GM23338 (cell line): ENCODE results near the gene GALNT16. TPM values are rescaled to one million over a fixed set of nuclear protein-coding genes. Genes with fewer than 3 reads are reported as not detected.

Experiments used
- ATAC-seq: fragments of 200-7000 bp; cut with Tn5 transposase; 3 replicates; pipeline ENCODE4 v1.9.1; 2020
- DNase-seq: peaks from one replicate; pipeline ENCODE4 v3.0.0-alpha.2; 2015; ENCODE audit warnings: low spot score
- H2AFZ ChIP-seq: fragments of 200-600 bp; sonication (generic); 2 replicates; pipeline ENCODE4 v1.8.0; 2016; ENCODE audit warnings: antibody characterized with exemption, mild to moderate bottlenecking, moderate library complexity
- H3F3A ChIP-seq: fragments of 200-600 bp; sonication (generic); replicated peaks from 2 replicates; pipeline ENCODE4 v1.8.0; 2017; ENCODE audit warnings: antibody characterized with exemption, mixed run types, low read depth
- H3K27ac ChIP-seq: fragments of 200-600 bp; sonication (generic); 2 replicates; pipeline ENCODE4 v1.6.1; 2016; ENCODE audit warnings: low read depth
- H3K27me3 ChIP-seq: fragments of 200-600 bp; sonication (generic); 2 replicates; pipeline ENCODE4 v1.8.0; 2016; ENCODE audit warnings: mild to moderate bottlenecking, mixed run types, moderate library complexity; ENCODE audit not compliant: insufficient read depth
- H3K36me3 ChIP-seq: fragments of 200-600 bp; sonication (generic); 2 replicates; pipeline ENCODE4 v1.8.0; 2016; ENCODE audit warnings: mild to moderate bottlenecking; ENCODE audit not compliant: insufficient read depth
- H3K4me1 ChIP-seq: fragments of 200-600 bp; sonication (generic); 2 replicates; pipeline ENCODE4 v1.8.0; 2016; ENCODE audit warnings: mild to moderate bottlenecking, moderate library complexity; ENCODE audit not compliant: insufficient read depth
- H3K4me2 ChIP-seq: fragments of 200-600 bp; sonication (generic); 2 replicates; pipeline ENCODE4 v1.7.1; 2017; ENCODE audit warnings: mixed run types
- H3K4me3 ChIP-seq: fragments of 200-600 bp; sonication (generic); 2 replicates; pipeline ENCODE4 v1.6.1; 2016; ENCODE audit warnings: mixed run types
- H3K79me2 ChIP-seq: fragments of 200-600 bp; sonication (generic); replicated peaks from 2 replicates; pipeline ENCODE4 v1.8.0; 2017; ENCODE audit warnings: mild to moderate bottlenecking; ENCODE audit not compliant: insufficient read depth
- H3K9me2 ChIP-seq: fragments of 200-600 bp; sonication (generic); 2 replicates; pipeline ENCODE4 v1.8.0; 2017; ENCODE audit not compliant: insufficient read depth
- H4K20me1 ChIP-seq: fragments of 200-600 bp; sonication (generic); replicated peaks from 2 replicates; pipeline ENCODE4 v1.8.0; 2017; ENCODE audit warnings: mild to moderate bottlenecking; ENCODE audit not compliant: insufficient read depth
- H3K27ac Mint-ChIP-seq: 2 replicates; pipeline ENCODE4 v1.8.0; 2020; ENCODE audit warnings: inconsistent platforms, mild to moderate bottlenecking, moderate library complexity, mixed read lengths
- H3K27me3 Mint-ChIP-seq: 3 replicates; pipeline ENCODE4 v1.8.0; 2022; ENCODE audit warnings: low read depth, mild to moderate bottlenecking, moderate library complexity, mixed read lengths, inconsistent platforms; ENCODE audit not compliant: insufficient read depth, poor library complexity
- H3K36me3 Mint-ChIP-seq: 3 replicates; pipeline ENCODE4 v1.8.0; 2021; ENCODE audit warnings: low read depth, mild to moderate bottlenecking, inconsistent platforms, moderate library complexity, mixed read lengths
- H3K4me1 Mint-ChIP-seq: 3 replicates; pipeline ENCODE4 v1.8.0; 2020; ENCODE audit warnings: mild to moderate bottlenecking, inconsistent platforms, mixed read lengths
- H3K4me3 Mint-ChIP-seq: 3 replicates; pipeline ENCODE4 v1.8.0; 2021; ENCODE audit warnings: moderate library complexity, mild to moderate bottlenecking, inconsistent platforms, mixed read lengths
- H3K9me3 Mint-ChIP-seq: 3 replicates; pipeline ENCODE4 v1.8.0; 2020; ENCODE audit warnings: moderate library complexity, mild to moderate bottlenecking, inconsistent platforms, mixed read lengths
- CREB1 ChIP-seq: fragments of 250-450 bp; sonication (Bioruptor Pico); IDR thresholded peaks from 2 replicates; pipeline ENCODE4 v1.5.0; 2020; ENCODE audit warnings: low read depth, mild to moderate bottlenecking, moderate library complexity
- CTCF ChIP-seq, 2 experiments: fragments of 200-600 bp in 1 of 2; sonication (generic) in 1 of 2; conservative IDR thresholded peaks; 2 replicates each; pipeline versions ENCODE4 v1.5.1 to v1.6.1; 2016 to 2017; ENCODE audit warnings: antibody characterized with exemption in 2 of 2, low read depth in 2 of 2, mild to moderate bottlenecking in 2 of 2, moderate library complexity in 1 of 2
- ETS1 ChIP-seq: IDR thresholded peaks from 2 replicates; pipeline ENCODE4 v1.6.1; 2016; ENCODE audit warnings: antibody characterized with exemption
- EZH2 ChIP-seq: fragments of 200-600 bp; sonication (generic); IDR thresholded peaks from one replicate; pipeline ENCODE4 v1.8.0; 2017; ENCODE audit warnings: antibody characterized with exemption, mild to moderate bottlenecking, low read depth; ENCODE audit not compliant: unreplicated experiment
- EZH2phosphoT487 ChIP-seq: fragments of 200-600 bp; sonication (generic); IDR thresholded peaks from one replicate; pipeline ENCODE4 v1.8.1; 2018; ENCODE audit warnings: antibody characterized with exemption; ENCODE audit not compliant: unreplicated experiment
- JUNB ChIP-seq: IDR thresholded peaks from one replicate; pipeline ENCODE4 v1.6.1; 2016; ENCODE audit warnings: antibody characterized with exemption; ENCODE audit not compliant: unreplicated experiment
- NANOG ChIP-seq: IDR thresholded peaks from 2 replicates; pipeline ENCODE4 v1.6.1; 2016; ENCODE audit warnings: antibody characterized with exemption, borderline replicate concordance
- POLR2AphosphoS5 ChIP-seq: IDR thresholded peaks from 2 replicates; pipeline ENCODE4 v1.6.1; 2016; ENCODE audit warnings: antibody characterized with exemption, low read depth
- REST ChIP-seq: IDR thresholded peaks from one replicate; pipeline ENCODE4 v1.6.1; 2018; ENCODE audit warnings: antibody characterized with exemption; ENCODE audit not compliant: unreplicated experiment
- STAT1 ChIP-seq: IDR thresholded peaks from one replicate; pipeline ENCODE4 v1.6.1; 2016; ENCODE audit warnings: antibody characterized with exemption; ENCODE audit not compliant: unreplicated experiment
- ZNF114 ChIP-seq: fragments of 250-450 bp; sonication (Bioruptor Pico); IDR thresholded peaks from 2 replicates; pipeline ENCODE4 v1.5.0; 2020; ENCODE audit warnings: mild to moderate bottlenecking, moderate library complexity
- ZNF331 ChIP-seq: fragments of 250-450 bp; sonication (Bioruptor Pico); IDR thresholded peaks from 2 replicates; pipeline ENCODE4 v1.5.0; 2020; ENCODE audit warnings: low read depth, mild to moderate bottlenecking, moderate library complexity
- ZNF462 ChIP-seq: fragments of 250-450 bp; sonication (Bioruptor Pico); IDR thresholded peaks from 2 replicates; pipeline ENCODE4 v1.5.0; 2020; ENCODE audit warnings: mild to moderate bottlenecking, moderate library complexity
- polyA plus RNA-seq: library from polyadenylated mRNA; unstranded; fragments of >200 nt; fragmentation: Nextera tagmentation; extraction: Ambion mirVana; gene quantifications from 2 replicates; pipeline ENCODE4 v1.2.1, GENCODE V29; 2016
- total RNA-seq: library from RNA; depleted of rRNA; stranded (reverse); fragments of >200 nt; shearing (Covaris generic); gene quantifications from 2 replicates; pipeline ENCODE4 v1.2.3, GENCODE V29; 2014

Gene GALNT16
- total and polyA plus RNA-seq, 2 experiments from 2014 or later = 1.5 to 2.9 TPM

- H3F3A ChIP-seq = no peaks in the 10 kb centered on the region
- TF ChIP-seq CREB1 (CRISPR knock-in tag) = no peak
- TF ChIP-seq STAT1 = no peak
- TF ChIP-seq CTCF (conservative IDR thresholded peaks at IDR 0.05; ENCODE audit: low read depth in 2 of 2) = no peak
- no peak for TF ChIP-seq REST
- TF ChIP-seq EZH2 = no peak
- TF ChIP-seq NANOG = no peak
- no peak for TF ChIP-seq ZNF114 (CRISPR knock-in tag)
- no peak for TF ChIP-seq ETS1
- no peak for TF ChIP-seq ZNF462 (CRISPR knock-in tag)
- no peak for TF ChIP-seq POLR2AphosphoS5
- TF ChIP-seq ZNF331 = no peak
- no peak for TF ChIP-seq EZH2phosphoT487
- TF ChIP-seq JUNB = no peak
- no peaks in the 10 kb centered on the region for H3K79me2 ChIP-seq
- no peaks in the 10 kb centered on the region for H3K27me3 ChIP-seq
- Mint-ChIP-seq H3K4me3 (no peak overlapping the region), H3K4me1 (peaks cover 14% of the 10 kb centered on the region), H3K27me3 (peaks cover 5% of the 10 kb centered on the region), H3K9me3 (no peaks in the 10 kb centered on the region), H3K27ac (no peak overlapping the region), H3K36me3 (no peaks in the 10 kb centered on the region)
- ATAC-seq (no peak), DNase-seq (no peak)
- no peaks in the 10 kb centered on the region for H3K9me2 ChIP-seq
- H3K4me2 ChIP-seq = no peak overlapping the region
- H3K36me3 ChIP-seq = no peaks in the 10 kb centered on the region
- no peaks in the 10 kb centered on the region for H4K20me1 ChIP-seq
- no peak overlapping the region for H2AFZ ChIP-seq
- no peak overlapping the region for H3K4me3 ChIP-seq
- no peaks in the 10 kb centered on the region for H3K4me1 ChIP-seq
- no peak overlapping the region for H3K27ac ChIP-seq
These were observed 30.0 kb downstream of the GALNT16 start for GRCh38 chr14:69289811-69290520.
